Neural progenitor cell (in vitro differentiated cells): Measurements from ENCODE around the gene SPEF2. TPM values are rescaled to one million over a fixed set of nuclear protein-coding genes. Genes with fewer than 3 reads are reported as not detected.

Experiments
- DNase-seq: peaks from one replicate; pipeline ENCODE4 v3.0.0-alpha.2; 2016; ENCODE audit warnings: low spot score
- H2AFZ ChIP-seq: fragments of 200-600 bp; sonication (generic); replicated peaks from 2 replicates; pipeline ENCODE4 v1.6.1; 2016; ENCODE audit warnings: antibody characterized with exemption
- H3F3A ChIP-seq: fragments of 200-600 bp; sonication (generic); 2 replicates; pipeline ENCODE4 v1.6.1; 2016; ENCODE audit warnings: antibody characterized with exemption, low read depth
- H3K27ac ChIP-seq: fragments of 200-600 bp; sonication (generic); 2 replicates; pipeline ENCODE4 v1.5.1; 2016; ENCODE audit warnings: mild to moderate bottlenecking
- H3K27me3 ChIP-seq: fragments of 200-600 bp; sonication (generic); 2 replicates; pipeline ENCODE4 v1.6.1; 2016; ENCODE audit warnings: mild to moderate bottlenecking, moderate library complexity
- H3K36me3 ChIP-seq: fragments of 200-600 bp; sonication (generic); 2 replicates; pipeline ENCODE4 v1.5.1; 2016
- H3K4me1 ChIP-seq: fragments of 200-600 bp; sonication (generic); 2 replicates; pipeline ENCODE4 v1.6.1; 2016; ENCODE audit warnings: mixed run types
- H3K4me2 ChIP-seq: fragments of 200-600 bp; sonication (generic); 2 replicates; pipeline ENCODE4 v1.6.1; 2016
- H3K4me3 ChIP-seq: fragments of 200-600 bp; sonication (generic); 2 replicates; pipeline ENCODE4 v1.5.1; 2016
- H3K79me2 ChIP-seq: fragments of 200-600 bp; sonication (generic); 2 replicates; pipeline ENCODE4 v1.6.1; 2016; ENCODE audit warnings: low read depth
- H3K9ac ChIP-seq: fragments of 200-600 bp; sonication (generic); 2 replicates; pipeline ENCODE4 v1.6.1; 2016
- H3K9me3 ChIP-seq: fragments of 200-600 bp; sonication (generic); 2 replicates; pipeline ENCODE4 v1.5.1; 2016; ENCODE audit warnings: low read depth
- H4K20me1 ChIP-seq: fragments of 200-600 bp; sonication (generic); 2 replicates; pipeline ENCODE4 v1.6.1; 2016; ENCODE audit warnings: low read depth
- H3K27ac Mint-ChIP-seq: 3 replicates; pipeline ENCODE4 v1.8.0; 2021; ENCODE audit warnings: mixed read lengths
- H3K27me3 Mint-ChIP-seq: 2 replicates; pipeline ENCODE4 v1.8.0; 2022; ENCODE audit warnings: low read depth, mild to moderate bottlenecking, inconsistent platforms, moderate library complexity, mixed read lengths; ENCODE audit not compliant: insufficient read depth
- H3K36me3 Mint-ChIP-seq: 3 replicates; pipeline ENCODE4 v1.8.0; 2021; ENCODE audit warnings: mixed read lengths
- H3K4me1 Mint-ChIP-seq: 3 replicates; pipeline ENCODE4 v1.8.0; 2021; ENCODE audit warnings: mixed read lengths
- H3K4me3 Mint-ChIP-seq: 3 replicates; pipeline ENCODE4 v1.8.0; 2021; ENCODE audit warnings: mild to moderate bottlenecking, moderate library complexity, mixed read lengths
- H3K9me3 Mint-ChIP-seq: 3 replicates; pipeline ENCODE4 v1.8.0; 2020; ENCODE audit warnings: mixed read lengths
- EZH2 ChIP-seq: fragments of 200-600 bp; sonication (generic); IDR thresholded peaks from 2 replicates; pipeline ENCODE4 v1.6.1; 2017; ENCODE audit warnings: antibody characterized with exemption, mild to moderate bottlenecking, moderate library complexity
- EZH2phosphoT487 ChIP-seq: fragments of 200-600 bp; sonication (generic); IDR thresholded peaks from 2 replicates; pipeline ENCODE4 v1.6.1; 2017; ENCODE audit warnings: antibody characterized with exemption
- total RNA-seq: library from RNA; depleted of rRNA; stranded (reverse); fragments of >200 nt; gene quantifications from 2 replicates; pipeline ENCODE4 v1.2.3, GENCODE V29; 2015; ENCODE audit warnings: low replicate concordance
- TF ChIP-seq, protein P1 (sequence below): fragments of 200-600 bp; sonication (generic); IDR thresholded peaks from 2 replicates; pipeline ENCODE4 v1.5.1; 2017; ENCODE audit warnings: antibody characterized with exemption, mild to moderate bottlenecking

The SPEF2 gene
- total RNA-seq, 1 donor from 2014 or later = 5.8 TPM

DNA sequence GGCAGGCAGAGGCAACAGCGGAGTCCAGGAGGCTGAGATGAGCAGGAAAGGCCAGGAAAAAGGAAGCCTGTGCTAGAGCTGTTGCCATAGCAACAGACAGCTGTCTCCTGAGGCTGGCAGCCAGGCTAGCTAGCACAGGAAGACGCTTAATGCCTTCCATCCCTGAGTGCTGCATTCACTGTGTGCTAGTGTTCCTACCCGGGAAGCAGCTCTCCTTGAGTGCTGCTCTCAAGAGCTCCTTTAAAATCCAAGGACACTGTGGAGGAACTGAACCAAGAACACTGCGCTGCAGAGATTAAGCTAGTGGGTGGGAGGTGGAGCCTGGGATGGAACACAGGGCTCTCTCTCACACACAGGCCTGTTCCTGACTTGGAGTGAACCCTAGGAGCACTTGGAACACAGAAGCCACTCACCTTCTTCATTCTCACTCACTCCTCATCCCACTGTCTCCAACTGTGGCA, 185.6 kb downstream of the SPEF2 start:
- Histone ChIP-seq H3F3A (no peaks in the 10 kb centered on the region), H3K4me3 (no peak overlapping the region), H3K79me2 (no peaks in the 10 kb centered on the region), H3K27me3 (no peaks in the 10 kb centered on the region), H4K20me1 (no peaks in the 10 kb centered on the region), H3K9me3 (no peaks in the 10 kb centered on the region), H3K27ac (no peak overlapping the region), H3K9ac (no peak overlapping the region), H3K4me2 (no peak overlapping the region), H3K4me1 (peaks cover 18% of the 10 kb centered on the region), H3K36me3 (no peaks in the 10 kb centered on the region), H2AFZ (no peak overlapping the region)
- Mint-ChIP-seq H3K36me3 (no peaks in the 10 kb centered on the region), H3K4me3 (no peak overlapping the region), H3K9me3 (no peaks in the 10 kb centered on the region), H3K27ac (peak overlapping the region; percentile 61), H3K27me3 (no peaks in the 10 kb centered on the region), H3K4me1 (peaks cover 36% of the 10 kb centered on the region)
- TF ChIP-seq, protein P1, sequence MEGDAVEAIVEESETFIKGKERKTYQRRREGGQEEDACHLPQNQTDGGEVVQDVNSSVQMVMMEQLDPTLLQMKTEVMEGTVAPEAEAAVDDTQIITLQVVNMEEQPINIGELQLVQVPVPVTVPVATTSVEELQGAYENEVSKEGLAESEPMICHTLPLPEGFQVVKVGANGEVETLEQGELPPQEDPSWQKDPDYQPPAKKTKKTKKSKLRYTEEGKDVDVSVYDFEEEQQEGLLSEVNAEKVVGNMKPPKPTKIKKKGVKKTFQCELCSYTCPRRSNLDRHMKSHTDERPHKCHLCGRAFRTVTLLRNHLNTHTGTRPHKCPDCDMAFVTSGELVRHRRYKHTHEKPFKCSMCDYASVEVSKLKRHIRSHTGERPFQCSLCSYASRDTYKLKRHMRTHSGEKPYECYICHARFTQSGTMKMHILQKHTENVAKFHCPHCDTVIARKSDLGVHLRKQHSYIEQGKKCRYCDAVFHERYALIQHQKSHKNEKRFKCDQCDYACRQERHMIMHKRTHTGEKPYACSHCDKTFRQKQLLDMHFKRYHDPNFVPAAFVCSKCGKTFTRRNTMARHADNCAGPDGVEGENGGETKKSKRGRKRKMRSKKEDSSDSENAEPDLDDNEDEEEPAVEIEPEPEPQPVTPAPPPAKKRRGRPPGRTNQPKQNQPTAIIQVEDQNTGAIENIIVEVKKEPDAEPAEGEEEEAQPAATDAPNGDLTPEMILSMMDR = no peak
- no peak for TF ChIP-seq EZH2
- no peak for TF ChIP-seq EZH2phosphoT487
- DNase-seq = peak; percentile 90

DNA sequence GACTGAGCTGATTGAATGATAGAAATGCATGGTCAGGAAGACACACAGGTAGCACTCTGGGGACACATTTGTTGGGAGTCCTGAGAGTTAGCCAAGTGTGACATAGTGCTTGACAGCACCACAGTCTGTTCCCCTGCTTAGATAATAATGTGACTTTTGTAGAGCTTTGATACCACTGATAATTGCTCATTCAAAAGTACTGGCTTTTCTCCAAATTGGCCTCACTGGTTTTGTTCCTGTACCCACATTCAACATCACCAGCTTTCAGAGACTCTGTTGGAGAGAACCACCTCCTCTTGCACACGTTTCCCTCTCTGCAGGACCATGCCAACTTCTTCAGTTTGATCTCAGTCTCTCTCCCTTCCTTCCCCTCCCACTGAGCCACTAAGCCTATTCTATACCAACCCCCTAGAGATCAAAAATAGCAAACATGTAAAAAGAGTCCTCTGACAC, 186.6 kb downstream of the SPEF2 start:
- no peaks in the 10 kb centered on the region for H3K27me3 Mint-ChIP-seq
- no peaks in the 10 kb centered on the region for H3K36me3 ChIP-seq
- no peaks in the 10 kb centered on the region for H3K36me3 Mint-ChIP-seq
- H4K20me1 ChIP-seq = no peaks in the 10 kb centered on the region
- H3F3A ChIP-seq = no peaks in the 10 kb centered on the region
- H3K27ac Mint-ChIP-seq = peak overlapping the region; percentile 44
- H3K4me3 Mint-ChIP-seq = no peak overlapping the region
- no peaks in the 10 kb centered on the region for H3K9me3 Mint-ChIP-seq
- no peaks in the 10 kb centered on the region for H3K79me2 ChIP-seq
- H3K4me1 ChIP-seq = peaks cover 18% of the 10 kb centered on the region
- H2AFZ ChIP-seq = no peak overlapping the region
- peaks cover 34% of the 10 kb centered on the region for H3K4me1 Mint-ChIP-seq
- no peaks in the 10 kb centered on the region for H3K27me3 ChIP-seq
- no peak overlapping the region for H3K27ac ChIP-seq
- no peak overlapping the region for H3K9ac ChIP-seq
- H3K4me2 ChIP-seq = peak overlapping the region; percentile 21
- H3K4me3 ChIP-seq = no peak overlapping the region
- TF ChIP-seq, protein P1 = no peak
- no peak for TF ChIP-seq EZH2
- no peak for TF ChIP-seq EZH2phosphoT487
- H3K9me3 ChIP-seq = no peaks in the 10 kb centered on the region
- no peak for DNase-seq

DNA sequence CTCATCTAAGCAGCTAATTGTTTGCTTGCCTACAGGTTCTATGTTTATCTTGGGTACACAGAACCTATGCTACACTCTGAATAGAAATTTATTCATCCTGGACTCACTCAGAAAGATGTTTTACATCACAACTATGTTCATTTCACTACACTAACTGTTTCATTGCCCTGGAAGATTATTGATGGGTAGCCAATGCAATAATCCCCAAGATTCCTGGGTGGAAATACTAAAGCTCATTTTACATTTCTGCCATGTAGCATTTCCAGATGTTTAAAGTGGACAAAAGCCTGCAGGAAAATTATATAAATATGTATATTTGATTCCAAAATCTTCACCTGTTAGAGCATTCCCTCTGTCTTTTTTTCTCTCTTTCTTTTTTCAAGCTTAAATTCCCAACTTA, 187.2 kb downstream of the SPEF2 start:
- Mint-ChIP-seq H3K27me3 (no peaks in the 10 kb centered on the region), H3K4me3 (no peak overlapping the region), H3K27ac (no peak overlapping the region), H3K36me3 (no peaks in the 10 kb centered on the region), H3K9me3 (no peaks in the 10 kb centered on the region), H3K4me1 (peaks cover 34% of the 10 kb centered on the region)
- Histone ChIP-seq H4K20me1 (no peaks in the 10 kb centered on the region), H3K9me3 (no peaks in the 10 kb centered on the region), H3K9ac (no peak overlapping the region), H3K4me3 (no peak overlapping the region), H2AFZ (no peak overlapping the region), H3F3A (no peaks in the 10 kb centered on the region), H3K79me2 (no peaks in the 10 kb centered on the region), H3K27ac (no peak overlapping the region), H3K4me2 (no peak overlapping the region), H3K27me3 (no peaks in the 10 kb centered on the region), H3K4me1 (peaks cover 18% of the 10 kb centered on the region), H3K36me3 (no peaks in the 10 kb centered on the region)
- TF ChIP-seq EZH2 = no peak
- no peak for TF ChIP-seq EZH2phosphoT487
- TF ChIP-seq, protein P1 = no peak
- DNase-seq = no peak
